Activated naive CD8-positive, alpha-beta T cell treated with anti-CD3 and anti-CD28 coated beads, Interleukin-2, amount 10 ng/mL, durations not matched to agents 7 days and 5 days (primary cell): Measurements from ENCODE around the gene HOXA7. TPM values are rescaled to one million over a fixed set of nuclear protein-coding genes. Genes with fewer than 3 reads are reported as not detected.

ENCODE experiments used
- ATAC-seq: fragments of 150-1000 bp; cut with Tn5 transposase; one replicate; pipeline ENCODE4 v1.10.0; 2021; ENCODE audit warnings: low read depth, moderate library complexity
- POLR2A ChIA-PET: fragments of 350-600 bp; sonication (Branson Sonifier 250); formaldehyde crosslinking; loops from one replicate; lab custom pipeline; 2021; ENCODE audit warnings: antibody characterized with exemption; lab: Charles Lee
- DNase-seq: peaks from one replicate; pipeline ENCODE4 v3.0.0; 2021
- H3K27ac Mint-ChIP-seq: one replicate; pipeline ENCODE4 v1.8.0; 2022; ENCODE audit warnings: mild to moderate bottlenecking, mixed read lengths
- H3K27me3 Mint-ChIP-seq: one replicate; pipeline ENCODE4 v1.8.0; 2022; ENCODE audit warnings: mild to moderate bottlenecking, moderate library complexity, mixed read lengths
- H3K36me3 Mint-ChIP-seq: one replicate; pipeline ENCODE4 v1.8.0; 2021; ENCODE audit warnings: mild to moderate bottlenecking, mixed read lengths
- H3K4me1 Mint-ChIP-seq: one replicate; pipeline ENCODE4 v1.8.0; 2021; ENCODE audit warnings: mixed read lengths
- H3K4me3 Mint-ChIP-seq: one replicate; pipeline ENCODE4 v1.8.0; 2022; ENCODE audit warnings: mild to moderate bottlenecking, moderate library complexity, mixed read lengths
- H3K9me3 Mint-ChIP-seq: one replicate; pipeline ENCODE4 v1.8.0; 2021; ENCODE audit warnings: mixed read lengths
- total RNA-seq, 2 experiments: library from RNA; stranded (reverse); gene quantifications; one replicate each; pipeline ENCODE4 v1.2.3, GENCODE V29; 2021

HOXA7 gene
- total RNA-seq: not detected

GRCh38 chr7:27156508-27156898, at the start of gene HOXA7:
HOXA7 (minus strand) TSS chr7:27156675; CDS start chr7:27156545, 130 bp downstream.
- POLR2A ChIA-PET: no interaction called here
- peak within 1 kb of the TSS; percentile 79 for H3K27ac Mint-ChIP-seq
- ATAC-seq: no peak

DNA sequence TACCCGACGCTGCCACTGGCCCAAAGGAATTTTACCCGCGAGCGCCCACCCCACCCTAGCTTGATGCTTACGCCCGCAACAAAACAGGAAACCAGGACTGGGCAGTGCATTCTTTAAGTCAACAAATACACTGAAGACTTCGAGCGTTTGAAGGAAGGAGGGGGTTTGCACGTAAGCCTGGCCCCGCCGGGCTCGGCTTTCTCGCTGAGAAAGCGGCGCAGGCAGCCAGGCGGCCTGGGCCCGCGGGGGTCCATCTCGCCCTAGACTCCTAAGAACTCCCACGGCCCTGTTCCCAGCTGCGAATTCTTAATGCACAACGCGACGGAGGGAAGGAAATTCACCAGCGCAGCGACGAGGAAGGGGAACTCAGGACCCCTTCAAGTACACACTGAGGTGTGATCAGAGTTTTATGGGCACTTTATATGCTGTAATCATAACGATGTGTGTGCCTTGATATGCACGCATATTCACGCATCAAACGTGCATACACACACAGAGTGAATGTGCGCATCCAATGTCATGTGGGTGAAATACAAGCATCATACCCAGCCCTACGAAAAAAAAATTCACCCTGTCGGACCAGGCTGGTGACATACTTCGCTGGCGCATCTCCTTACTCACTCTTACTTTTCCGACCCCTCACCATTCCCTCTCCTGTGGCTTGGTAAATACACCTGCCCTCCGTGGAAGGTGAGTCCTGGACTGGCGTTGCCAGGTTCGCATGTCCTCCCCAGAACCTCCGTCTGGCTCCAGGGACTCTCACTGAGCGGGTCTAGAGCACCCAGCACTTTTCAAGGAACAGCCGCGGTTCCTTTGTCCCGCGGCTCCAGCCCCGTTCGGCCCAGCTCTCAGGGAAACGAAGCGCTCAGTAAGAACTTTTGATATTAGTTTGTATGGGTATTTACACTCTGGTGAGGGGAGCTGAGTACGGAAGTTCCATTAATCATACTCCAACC, 49.1 kb upstream of the HOXA7 start:
- Mint-ChIP-seq H3K27me3 (peaks cover 95% of the 10 kb centered on the region), H3K27ac (no peak overlapping the region), H3K4me1 (peaks cover 21% of the 10 kb centered on the region), H3K36me3 (no peaks in the 10 kb centered on the region), H3K9me3 (no peaks in the 10 kb centered on the region), H3K4me3 (peak overlapping the region; percentile 25)
- DNase-seq (peak; percentile 24), ATAC-seq (no peak)
- POLR2A ChIA-PET: no interaction called here

More at GRCh38 chr7:27156508-27156898, at the start of gene HOXA7:
- DNase-seq: no peak
- peak within 1 kb of the TSS; percentile 28 for H3K4me3 Mint-ChIP-seq
- H3K36me3 Mint-ChIP-seq: no peaks in the 10 kb centered on the region
- no peaks in the 10 kb centered on the region for H3K9me3 Mint-ChIP-seq
- peaks cover 33% of the 10 kb centered on the region for H3K4me1 Mint-ChIP-seq
- peaks cover 85% of the 10 kb centered on the region for H3K27me3 Mint-ChIP-seq

GRCh38 chr7:27204851-27205322, 48.4 kb upstream of the HOXA7 start:
- ATAC-seq: no peak
- H3K9me3 Mint-ChIP-seq: no peaks in the 10 kb centered on the region
- peaks cover 20% of the 10 kb centered on the region for H3K4me1 Mint-ChIP-seq
- DNase-seq: peak; percentile 35
- no peak overlapping the region for H3K4me3 Mint-ChIP-seq
- POLR2A ChIA-PET: no interaction called here
- peaks cover 93% of the 10 kb centered on the region for H3K27me3 Mint-ChIP-seq
- H3K36me3 Mint-ChIP-seq: peaks cover 2% of the 10 kb centered on the region
- H3K27ac Mint-ChIP-seq: no peak overlapping the region

- no peak for ATAC-seq
- H3K36me3 Mint-ChIP-seq: peaks cover 2% of the 10 kb centered on the region
- H3K4me3 Mint-ChIP-seq: no peak overlapping the region
- POLR2A ChIA-PET: no interaction called here
- H3K4me1 Mint-ChIP-seq: peaks cover 21% of the 10 kb centered on the region
- no peaks in the 10 kb centered on the region for H3K9me3 Mint-ChIP-seq
- peaks cover 90% of the 10 kb centered on the region for H3K27me3 Mint-ChIP-seq
- no peak overlapping the region for H3K27ac Mint-ChIP-seq
- DNase-seq: no peak
Observed at GRCh38 chr7:27203964-27204594, 47.6 kb upstream of the HOXA7 start.

DNA sequence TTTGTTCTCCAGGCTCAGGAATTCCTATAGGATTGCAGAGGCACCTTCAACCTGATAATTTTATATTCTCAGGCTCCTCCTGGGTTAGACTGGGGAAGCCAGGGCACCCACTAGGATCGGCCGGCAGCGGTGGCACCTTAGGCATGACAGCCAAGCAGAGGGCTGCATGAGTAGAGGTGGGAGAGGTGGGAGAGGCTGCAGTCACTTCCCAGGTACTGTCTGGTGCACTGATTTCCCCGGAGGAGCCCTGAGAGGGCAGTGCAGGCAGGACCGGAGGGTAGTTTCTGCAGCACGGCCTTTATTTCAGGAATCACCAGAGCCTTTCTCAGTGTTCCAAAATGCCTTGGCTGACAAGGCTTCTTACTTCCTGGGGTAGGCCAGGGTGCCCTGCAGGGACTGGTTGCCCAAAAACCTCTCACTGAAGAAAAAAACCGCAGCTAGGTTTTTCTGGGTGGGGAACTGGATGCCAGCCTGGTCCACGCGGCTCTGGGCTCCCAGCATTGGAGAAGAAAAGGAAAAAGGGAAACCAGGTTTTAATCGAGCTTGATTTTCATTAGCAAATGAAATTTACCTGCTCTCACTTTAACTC, 47.0 kb upstream of the HOXA7 start:
- peaks cover 89% of the 10 kb centered on the region for H3K27me3 Mint-ChIP-seq
- peaks cover 2% of the 10 kb centered on the region for H3K36me3 Mint-ChIP-seq
- H3K27ac Mint-ChIP-seq: no peak overlapping the region
- H3K9me3 Mint-ChIP-seq: no peaks in the 10 kb centered on the region
- peak; percentile 20 for DNase-seq
- H3K4me1 Mint-ChIP-seq: peaks cover 22% of the 10 kb centered on the region
- no peak for ATAC-seq
- POLR2A ChIA-PET: no interaction called here
- H3K4me3 Mint-ChIP-seq: no peak overlapping the region

DNA sequence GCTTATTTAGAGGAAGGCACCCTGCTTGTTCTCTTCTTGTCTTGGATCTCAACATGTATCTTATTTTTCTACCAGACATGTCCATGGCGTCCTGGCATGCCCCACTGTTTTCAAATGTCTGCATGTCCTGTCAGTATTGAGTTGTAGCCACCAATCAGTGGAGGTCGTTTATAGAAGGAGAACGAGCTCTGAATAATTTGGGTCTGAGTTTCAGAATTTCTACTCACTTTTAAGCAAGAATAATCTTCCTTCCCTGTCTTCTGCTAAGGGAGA, 46.3 kb upstream of the HOXA7 start:
- H3K36me3 Mint-ChIP-seq: peaks cover 2% of the 10 kb centered on the region
- H3K27ac Mint-ChIP-seq: no peak overlapping the region
- POLR2A ChIA-PET: no interaction called here
- H3K4me3 Mint-ChIP-seq: peak overlapping the region; percentile 37
- H3K27me3 Mint-ChIP-seq: peaks cover 90% of the 10 kb centered on the region
- H3K4me1 Mint-ChIP-seq: peaks cover 25% of the 10 kb centered on the region
- DNase-seq (no peak), ATAC-seq (no peak)
- H3K9me3 Mint-ChIP-seq: no peaks in the 10 kb centered on the region

GRCh38 chr7:27202018-27202861, 45.8 kb upstream of the HOXA7 start:
- Mint-ChIP-seq H3K4me3 (peak overlapping the region; percentile 53), H3K4me1 (peaks cover 26% of the 10 kb centered on the region), H3K27me3 (peaks cover 90% of the 10 kb centered on the region), H3K36me3 (peaks cover 2% of the 10 kb centered on the region), H3K27ac (no peak overlapping the region), H3K9me3 (no peaks in the 10 kb centered on the region)
- DNase-seq (no peak), ATAC-seq (no peak)
- POLR2A ChIA-PET: no interaction called here

GRCh38 chr7:27201580-27202017, 45.1 kb upstream of the HOXA7 start:
- Mint-ChIP-seq H3K27ac (no peak overlapping the region), H3K4me3 (peak overlapping the region; percentile 53), H3K27me3 (peaks cover 90% of the 10 kb centered on the region), H3K9me3 (no peaks in the 10 kb centered on the region), H3K4me1 (peaks cover 26% of the 10 kb centered on the region), H3K36me3 (peaks cover 2% of the 10 kb centered on the region)
- POLR2A ChIA-PET: no interaction called here
- ATAC-seq (no peak), DNase-seq (no peak)

DNA sequence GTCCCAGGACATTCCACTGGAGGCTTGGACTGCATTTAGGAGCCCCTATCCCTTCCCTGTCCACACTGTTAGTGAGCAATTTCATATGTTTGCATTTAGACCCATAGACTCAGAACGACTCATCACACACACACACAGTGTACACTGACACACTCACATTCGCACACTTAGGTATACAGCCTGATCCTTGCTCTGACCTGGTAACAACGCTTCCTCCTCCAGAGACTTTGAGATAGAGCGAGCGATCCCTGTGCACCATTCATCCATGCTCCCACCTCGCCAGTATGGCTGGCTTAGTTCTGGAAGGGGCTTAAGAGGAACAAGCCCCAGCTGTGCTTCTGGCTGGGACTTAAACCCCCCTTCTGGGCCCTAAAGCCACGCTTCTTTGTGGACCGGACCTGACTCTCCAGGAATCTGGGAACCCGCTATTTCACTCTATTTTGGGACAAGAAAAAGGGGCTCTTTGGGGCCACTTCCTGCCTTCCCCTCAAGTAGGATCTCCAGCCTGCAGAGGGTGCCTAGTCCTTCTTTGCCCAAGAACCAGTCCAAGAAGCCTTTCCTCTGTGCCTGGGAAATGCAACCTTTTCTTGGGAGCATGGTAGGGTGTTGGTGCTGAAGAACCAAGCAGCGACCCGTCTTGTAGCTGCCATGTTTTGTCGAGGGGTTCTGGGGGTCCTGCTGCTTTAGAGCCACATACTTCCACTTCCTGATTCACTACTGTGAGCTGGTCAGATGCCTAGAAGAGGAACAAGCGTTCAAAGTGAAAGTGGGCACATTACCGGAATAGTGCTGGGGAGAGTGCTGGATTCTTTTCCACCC, 44.5 kb upstream of the HOXA7 start:
- DNase-seq (peak; percentile 25), ATAC-seq (no peak)
- Mint-ChIP-seq H3K27ac (peak overlapping the region; percentile 5), H3K27me3 (peaks cover 89% of the 10 kb centered on the region), H3K9me3 (no peaks in the 10 kb centered on the region), H3K4me3 (peak overlapping the region; percentile 53), H3K4me1 (peaks cover 27% of the 10 kb centered on the region), H3K36me3 (peaks cover 2% of the 10 kb centered on the region)
- POLR2A ChIA-PET: no interaction called here

GRCh38 chr7:27199849-27200760, 43.6 kb upstream of the HOXA7 start, which contains the start of gene HOXA13:
HOXA13 (minus strand) TSS chr7:27200091; CDS start chr7:27200077, 14 bp downstream.
- Mint-ChIP-seq H3K36me3 (peaks cover 2% of the 10 kb centered on the region), H3K27me3 (peaks cover 85% of the 10 kb centered on the region), H3K4me3 (peak within 1 kb of the TSS; percentile 70), H3K27ac (peak within 1 kb of the TSS; percentile 30), H3K4me1 (peaks cover 25% of the 10 kb centered on the region), H3K9me3 (no peaks in the 10 kb centered on the region)
- POLR2A ChIA-PET: interaction anchor here (0.6 kb wide), 1 partner anchor 608 kb away, joined by 3 read pairs; no protein-coding TSS in a partner anchor
- DNase-seq (peak; percentile 47), ATAC-seq (peak; percentile 46)
